GM19025 (cell line): ENCODE data around the gene ALDH1L2.
"Not testable (repeated sequence)": the region's sequence is repeated elsewhere in the genome, so short reads cannot be mapped to it uniquely, and the experiment has no call there.

ENCODE experiments used
- ATAC-seq: cut with Tn5 transposase; IDR thresholded peaks from one replicate; pipeline ENCODE4 v1.9.1; 2021; ENCODE audit warnings: mild to moderate bottlenecking, low read depth, moderate library complexity; ENCODE audit not compliant: unreplicated experiment

Gene ALDH1L2

DNA sequence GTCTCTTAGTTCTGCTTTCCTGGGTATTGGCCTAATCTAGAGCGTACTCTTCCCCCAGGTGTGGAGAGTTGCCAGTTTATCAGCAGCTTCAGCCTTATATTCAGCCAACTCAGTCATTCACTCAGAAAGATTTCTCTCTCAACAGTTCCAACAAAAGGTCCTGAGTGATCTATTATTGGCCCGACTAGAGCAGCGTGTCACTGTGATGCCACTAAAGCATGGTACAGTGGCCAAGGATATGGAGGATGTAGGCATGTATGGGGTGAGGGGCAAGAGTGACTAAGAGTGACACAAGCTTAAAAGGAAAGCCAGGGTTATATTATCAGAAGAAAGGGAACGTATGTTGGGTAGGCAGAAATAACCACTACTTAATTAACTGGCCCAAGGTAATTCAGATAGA, 93.3 kb downstream of the ALDH1L2 start:
- ATAC-seq: no peak

DNA sequence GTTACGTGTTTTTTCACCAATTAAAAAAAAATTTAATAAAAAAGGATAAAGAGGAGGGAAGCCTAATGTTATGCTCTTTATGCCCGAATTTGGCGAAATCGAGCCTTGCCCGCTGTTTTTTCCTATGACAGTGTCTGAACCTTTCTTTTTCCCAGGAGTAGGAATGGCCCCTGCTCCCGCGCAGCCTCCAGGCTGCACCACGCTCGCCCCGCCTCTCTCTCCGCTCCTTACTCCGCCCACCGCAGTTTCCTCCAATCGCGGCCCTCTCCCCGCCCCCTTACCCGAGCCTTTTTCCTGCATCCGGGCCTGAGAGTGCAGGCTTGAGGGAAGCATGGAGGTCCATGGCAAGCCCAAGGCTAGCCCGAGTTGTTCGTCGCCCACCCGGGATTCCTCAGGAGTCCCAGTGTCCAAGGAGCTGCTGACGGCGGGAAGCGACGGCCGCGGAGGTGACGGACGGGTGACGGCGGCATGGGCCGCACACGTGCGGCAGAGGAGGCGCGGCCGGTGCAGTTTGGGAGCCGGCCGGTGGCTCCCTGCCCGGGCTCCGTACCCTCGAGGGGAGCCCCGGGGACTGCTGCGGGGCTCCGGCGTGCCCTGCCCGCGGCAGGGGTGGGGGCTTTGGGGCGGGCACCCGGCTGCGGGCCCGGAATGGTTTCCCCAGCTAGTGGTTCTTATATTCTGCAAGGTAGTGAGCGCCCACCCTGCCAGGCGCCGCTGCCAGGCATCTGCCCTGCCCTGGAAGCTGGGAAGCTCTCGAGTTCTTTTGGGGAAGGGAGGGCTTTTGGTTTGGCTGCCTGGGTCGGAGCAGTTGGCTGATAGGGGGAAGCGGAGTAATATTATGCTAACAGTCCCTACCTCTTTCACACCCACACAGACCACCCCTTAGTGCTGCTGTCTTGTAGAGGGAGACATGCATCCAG, 98.0 kb downstream of the ALDH1L2 start, which contains the start of gene NOPCHAP1:
Gene NOPCHAP1 (plus strand): TSS at position 295 of the 920 bp plus-strand sequence. CDS start 37 bp downstream, at position 332.
- ATAC-seq: peak; percentile 97

DNA sequence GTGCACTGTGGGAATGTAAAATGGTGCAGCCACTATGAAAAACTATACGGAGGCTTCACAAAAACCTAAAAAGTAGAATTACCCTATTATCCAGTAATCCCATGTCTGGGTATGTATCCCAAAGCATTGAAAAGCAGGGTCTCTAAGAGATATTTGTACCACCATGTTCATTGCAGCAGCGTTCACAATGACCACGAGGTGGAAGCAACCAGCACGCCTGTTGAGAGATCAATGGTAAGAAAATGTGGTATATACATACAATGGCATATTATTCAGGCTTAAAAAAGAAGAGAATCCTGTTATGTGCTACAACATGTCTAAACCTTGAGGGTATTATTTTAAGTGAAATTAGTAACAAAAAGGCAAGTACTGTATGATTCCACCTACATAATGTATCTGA, 99.1 kb downstream of the ALDH1L2 start:
- no peak for ATAC-seq

DNA sequence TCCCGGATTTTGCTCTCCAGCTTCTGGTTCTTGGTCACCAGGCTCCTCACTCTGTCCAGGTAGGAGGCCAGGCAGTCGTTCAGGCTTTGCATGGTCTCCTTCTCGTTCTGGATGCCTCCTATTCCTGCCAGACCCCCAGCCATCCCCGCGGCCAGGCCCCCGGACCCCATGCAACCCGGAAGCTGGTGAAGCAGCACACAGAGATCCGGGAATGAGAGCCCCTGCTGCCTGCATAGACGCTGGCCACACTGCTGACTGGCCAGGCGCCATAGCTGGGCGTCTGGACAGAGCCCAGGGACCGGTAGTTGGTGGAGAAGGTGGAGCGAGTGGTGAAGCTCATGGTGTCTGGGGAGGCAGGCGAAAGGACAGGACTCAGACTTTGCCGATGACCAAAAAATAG, 106.6 kb downstream of the ALDH1L2 start:
- ATAC-seq: not testable (repeated sequence)

DNA sequence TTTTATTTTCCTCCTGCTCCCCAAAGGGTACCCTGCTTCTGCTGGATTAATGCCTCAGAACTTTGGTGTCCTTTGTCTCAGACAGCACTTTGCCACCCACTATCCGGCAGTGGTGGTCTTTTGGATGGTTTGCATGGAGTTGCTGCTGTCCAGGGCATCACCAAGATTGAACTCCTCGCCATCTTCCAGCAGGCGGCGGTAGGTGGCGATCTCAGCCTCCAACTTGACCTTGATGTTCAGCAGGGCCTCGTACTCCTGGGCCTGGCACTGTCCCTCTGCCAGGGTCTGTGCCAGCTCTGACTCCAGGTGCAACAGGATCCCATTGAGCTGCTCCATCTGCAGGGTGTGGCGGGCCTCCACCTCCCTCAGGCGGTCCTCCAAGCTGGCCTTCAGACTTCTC, 107.6 kb downstream of the ALDH1L2 start:
- no peak for ATAC-seq

DNA sequence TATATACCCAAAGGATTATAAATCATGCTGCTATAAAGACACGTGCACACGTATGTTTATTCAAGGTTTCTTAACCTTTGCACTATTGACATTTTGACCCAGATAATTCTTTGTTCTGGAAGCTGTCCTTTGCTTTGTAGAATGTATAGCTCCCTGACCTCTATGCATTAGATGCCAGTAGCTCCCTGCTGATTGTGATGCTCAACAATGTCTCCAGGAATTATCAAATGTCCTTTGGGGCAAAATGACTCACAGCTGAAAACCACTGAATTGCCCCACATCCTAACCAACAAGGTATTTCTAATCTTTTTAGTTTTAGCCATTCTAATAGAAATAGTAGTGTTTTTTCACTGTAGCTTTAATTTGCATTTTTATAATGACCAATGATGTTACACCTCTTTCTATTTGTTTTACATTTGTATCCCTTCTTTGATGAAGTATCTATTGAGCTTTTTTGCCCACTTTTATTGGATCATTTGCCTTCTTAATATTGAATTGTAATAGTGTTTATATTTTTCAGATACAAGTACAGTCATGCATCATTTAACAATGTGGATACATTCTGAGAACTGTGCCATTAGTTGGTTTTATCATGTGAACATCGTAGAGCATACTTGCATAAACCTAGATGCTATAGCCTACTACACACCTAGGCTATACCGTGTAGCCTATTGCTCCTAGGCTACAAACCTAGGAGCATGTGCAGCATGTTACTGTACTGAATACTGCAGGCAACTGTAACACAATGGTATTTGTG, 108.5 kb downstream of the ALDH1L2 start:
- no peak for ATAC-seq

DNA sequence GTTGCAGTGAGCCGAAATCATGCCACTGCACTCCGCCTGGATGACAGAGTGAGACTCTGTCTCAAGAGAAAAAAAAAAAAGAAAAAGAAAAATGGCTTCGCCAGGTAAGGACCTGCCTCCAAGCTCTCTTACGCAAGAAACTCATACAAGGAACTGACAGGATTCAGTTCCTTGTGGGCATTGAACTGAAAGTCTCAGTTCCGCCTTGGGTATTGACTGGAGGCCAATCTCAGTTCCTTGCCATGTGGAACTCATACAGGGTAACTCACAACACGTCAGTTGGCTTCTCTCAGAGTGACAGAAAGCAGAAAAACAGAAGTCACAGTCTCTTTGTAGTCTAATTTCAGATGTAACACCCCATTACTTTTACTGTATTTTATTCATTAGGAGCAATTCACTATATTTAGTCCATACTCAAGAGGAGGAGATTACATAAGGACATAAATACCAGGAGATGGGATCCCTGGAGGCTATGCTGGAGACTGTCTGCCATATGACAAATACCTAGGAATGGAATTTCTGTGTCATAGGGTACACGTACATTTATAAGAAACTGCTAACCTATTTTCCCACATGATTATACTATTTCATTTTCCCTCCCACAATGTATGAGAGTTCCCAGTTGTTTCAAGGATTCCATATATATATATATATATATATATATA, 109.5 kb downstream of the ALDH1L2 start:
- ATAC-seq: peak; percentile 96

DNA sequence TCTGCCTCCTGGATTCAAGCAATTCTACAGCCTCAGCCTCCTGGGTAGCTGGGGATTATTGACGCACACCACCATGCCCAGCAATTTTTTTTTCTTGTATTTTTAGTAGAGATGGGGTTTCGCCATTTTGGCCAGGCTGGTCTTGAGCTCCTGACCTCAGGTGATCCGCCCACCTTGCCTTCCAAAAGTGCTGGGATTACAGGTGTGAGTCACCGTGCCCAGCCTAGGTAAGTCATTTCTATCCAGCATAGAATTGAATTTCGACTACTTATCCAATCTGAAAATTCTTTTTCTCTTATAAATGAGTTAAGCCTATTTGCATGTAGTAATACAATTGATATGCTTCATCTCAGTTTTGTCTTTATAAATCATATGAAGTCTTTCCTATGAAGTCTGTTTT, 111.0 kb downstream of the ALDH1L2 start:
- no peak for ATAC-seq

DNA sequence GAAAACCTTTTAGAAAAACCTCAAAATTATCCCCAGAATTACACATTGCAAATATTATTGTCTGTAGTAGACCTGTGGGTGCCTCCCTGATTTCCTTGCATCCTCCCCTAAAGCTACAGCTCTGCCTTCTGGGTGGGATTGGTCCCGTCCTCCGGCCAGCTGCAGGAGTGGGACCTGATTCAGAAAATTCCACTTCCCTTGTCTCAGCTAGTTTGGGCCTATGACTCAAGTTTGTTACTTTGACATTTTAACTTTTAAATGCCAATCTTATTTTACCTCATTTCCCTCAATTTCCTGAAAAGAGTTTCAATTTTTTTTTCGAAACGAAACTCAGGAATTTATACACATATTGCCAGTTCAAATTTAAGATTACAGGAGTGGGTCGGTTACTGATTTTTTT, 113.0 kb downstream of the ALDH1L2 start:
- no peak for ATAC-seq
